CD14-positive monocyte (primary cell): Measurements from ENCODE around the gene SFMBT2. TPM values are rescaled to one million over a fixed set of nuclear protein-coding genes. Genes with fewer than 3 reads are reported as not detected.

Experiments
- DNase-seq, 3 donors: peaks; one replicate each; pipeline ENCODE4 v3.0.0-alpha.2; 2011 to 2022
- H2AFZ ChIP-seq: 2 replicates; pipeline ENCODE4 v1.6.0; 2012; ENCODE audit warnings: mild to moderate bottlenecking, low read depth, low read length, inconsistent platforms; ENCODE audit not compliant: insufficient read depth, poor library complexity, severe bottlenecking
- H3K27ac ChIP-seq, 2 donors: 1 replicate in 1 of 2; 2 replicates in 1 of 2; pipeline ENCODE4 v1.5.1; 2012 to 2013; ENCODE audit warnings: low read length in 2 of 2, control low read depth in 1 of 2, inconsistent platforms in 1 of 2, low read depth in 1 of 2, mild to moderate bottlenecking in 1 of 2
- H3K27me3 ChIP-seq, 2 donors: one replicate each; pipeline versions ENCODE4 v1.6.0 to v1.6.1; 2011 to 2013; ENCODE audit warnings: low read length in 2 of 2; ENCODE audit not compliant: control insufficient read depth in 2 of 2, insufficient read depth in 2 of 2
- H3K36me3 ChIP-seq, 2 donors: replicated peaks in 1 of 2; 1 replicate in 1 of 2; 2 replicates in 1 of 2; pipeline versions ENCODE4 v1.5.1 to v1.6.1; 2012 to 2013; ENCODE audit warnings: low read length in 2 of 2, control low read depth in 1 of 2, inconsistent platforms in 1 of 2, mild to moderate bottlenecking in 1 of 2; ENCODE audit not compliant: insufficient read depth in 2 of 2, control insufficient read depth in 1 of 2
- H3K4me1 ChIP-seq, 2 donors: 1 replicate in 1 of 2; 2 replicates in 1 of 2; pipeline versions ENCODE4 v1.5.1 to v1.6.1; 2012 to 2013; ENCODE audit warnings: low read length in 2 of 2, control low read depth in 1 of 2, inconsistent platforms in 1 of 2, mild to moderate bottlenecking in 1 of 2, moderate library complexity in 1 of 2; ENCODE audit not compliant: insufficient read depth in 2 of 2, control insufficient read depth in 1 of 2
- H3K4me2 ChIP-seq: replicated peaks from 2 replicates; pipeline ENCODE3; 2012; ENCODE audit warnings: low read length, moderate library complexity, mild to moderate bottlenecking; ENCODE audit not compliant: poor library complexity, severe bottlenecking; ENCODE audit errors: extremely low read depth
- H3K4me3 ChIP-seq, 3 experiments: fragments of 200-600 bp in 1 of 3; sonication (generic) in 1 of 3; replicated peaks in 1 of 3; 1 replicate in 2 of 3; 2 replicates in 1 of 3; pipeline ENCODE4 v1.5.1; 2011 to 2013; ENCODE audit warnings: low read length in 3 of 3, mild to moderate bottlenecking in 3 of 3, control low read depth in 2 of 3, low read depth in 2 of 3, inconsistent platforms in 1 of 3, moderate library complexity in 1 of 3
- H3K79me2 ChIP-seq: 2 replicates; pipeline ENCODE4 v1.6.0; 2012; ENCODE audit warnings: mild to moderate bottlenecking, control low read depth, inconsistent platforms, low read length, moderate library complexity; ENCODE audit not compliant: insufficient read depth
- H3K9ac ChIP-seq: 2 replicates; pipeline ENCODE4 v1.6.0; 2017; ENCODE audit warnings: low read length, mild to moderate bottlenecking; ENCODE audit not compliant: insufficient read depth, poor library complexity, severe bottlenecking
- H3K9me3 ChIP-seq, 2 donors: replicated peaks in 1 of 2; 1 replicate in 1 of 2; 2 replicates in 1 of 2; pipeline versions ENCODE4 v1.5.1 to v1.6.1; 2012 to 2013; ENCODE audit warnings: low read length in 2 of 2, control low read depth in 1 of 2; ENCODE audit not compliant: control insufficient read depth in 1 of 2, insufficient read depth in 1 of 2
- H4K20me1 ChIP-seq: 2 replicates; pipeline ENCODE4 v1.6.0; 2012; ENCODE audit warnings: mild to moderate bottlenecking, low read length, control low read depth, moderate library complexity; ENCODE audit not compliant: insufficient read depth
- H3K27ac Mint-ChIP-seq, 7 donors: one replicate each; pipeline ENCODE4 v1.8.0; 2020; ENCODE audit warnings: mild to moderate bottlenecking in 7 of 7, mixed read lengths in 7 of 7, moderate library complexity in 6 of 7, inconsistent platforms in 2 of 7
- H3K27me3 Mint-ChIP-seq, 3 donors: one replicate each; pipeline ENCODE4 v1.8.0; 2021 to 2022; ENCODE audit warnings: low read depth in 3 of 3, mild to moderate bottlenecking in 3 of 3, mixed read lengths in 3 of 3, moderate library complexity in 3 of 3, inconsistent platforms in 1 of 3
- H3K36me3 Mint-ChIP-seq, 2 donors: one replicate each; pipeline ENCODE4 v1.8.0; 2020; ENCODE audit warnings: mixed read lengths in 2 of 2, inconsistent platforms in 1 of 2, mild to moderate bottlenecking in 1 of 2
- H3K4me1 Mint-ChIP-seq: one replicate; pipeline ENCODE4 v1.8.0; 2020; ENCODE audit warnings: mild to moderate bottlenecking, mixed read lengths
- H3K4me3 Mint-ChIP-seq, 2 donors: one replicate each; pipeline ENCODE4 v1.8.0; 2020; ENCODE audit warnings: mild to moderate bottlenecking in 2 of 2, mixed read lengths in 2 of 2, moderate library complexity in 1 of 2
- H3K9me3 Mint-ChIP-seq, 7 donors: one replicate each; pipeline ENCODE4 v1.8.0; 2020 to 2022; ENCODE audit warnings: mixed read lengths in 7 of 7, mild to moderate bottlenecking in 6 of 7, moderate library complexity in 6 of 7, inconsistent platforms in 2 of 7
- CTCF ChIP-seq: fragments of 200-600 bp; IDR thresholded peaks from one replicate; pipeline ENCODE4 v1.8.0; 2022; ENCODE audit warnings: antibody characterized with exemption, mild to moderate bottlenecking
- WGBS: methylation state at CpG from one replicate; pipeline ENCODE4 v1.1.5; 2013; ENCODE audit warnings: missing lambda C conversion rate; ENCODE audit not compliant: insufficient coverage; 5-methylcytosine and 5-hydroxymethylcytosine counted together
- intact Hi-C, 2 donors: fragments of 100-400 bp; cut with micrococcal nuclease; formaldehyde crosslinking; loops; one replicate each; pipeline versions ENCODE4 v1.15.0 to v1.15.1; 2023
- polyA plus RNA-seq, 3 donors: library from polyadenylated mRNA; depleted of rRNA in 1 of 3; unstranded in 2 of 3; stranded (reverse) in 1 of 3; fragments of 300-500 nt in 2 of 3; fragments of >200 nt in 1 of 3; fragmentation: Illumina TruSeq in 2 of 3; gene quantifications; 1 replicate in 2 of 3; 2 replicates in 1 of 3; pipeline ENCODE4 v1.2.3, GENCODE V29; 2012 to 2021

Gene SFMBT2
- polyA plus RNA-seq, 3 donors: 0.53 to 10.9 (median 1.6) TPM

DNA sequence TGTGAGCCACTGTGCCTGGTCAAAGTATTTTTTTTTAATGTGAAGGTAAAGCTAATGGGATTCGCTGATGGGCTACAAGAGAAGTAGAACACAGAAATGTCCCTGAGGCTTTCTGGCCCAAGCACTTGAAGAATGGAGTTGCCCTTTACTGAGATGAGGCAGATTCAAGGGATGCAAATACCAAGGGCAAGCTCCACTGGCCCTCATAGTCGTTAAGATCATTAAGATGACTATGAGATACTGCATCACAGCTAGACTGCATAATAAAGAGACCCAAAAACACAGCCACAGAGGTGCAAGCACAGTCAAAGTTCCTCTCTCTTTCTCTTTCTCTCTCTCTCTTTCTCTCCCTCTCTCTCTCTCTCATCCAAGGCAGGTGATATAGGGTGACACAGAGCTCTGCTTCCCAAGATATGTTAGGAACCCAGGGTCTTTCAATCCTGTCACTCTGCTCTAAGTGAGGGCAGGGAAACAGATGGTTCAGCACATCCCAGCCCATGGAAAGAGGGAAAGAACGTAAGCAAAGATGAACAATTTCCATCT lies 117.4 kb downstream of the SFMBT2 start:
- no peak for DNase-seq
- Mint-ChIP-seq H3K27ac (peak overlapping the region in 3 of 7 donors; percentile 52 to 72 (median 69)), H3K4me3 (no peak overlapping the region), H3K4me1 (no peaks in the 10 kb centered on the region), H3K27me3 (no peaks in the 10 kb centered on the region), H3K9me3 (no peaks in the 10 kb centered on the region), H3K36me3 (peaks cover 6 to 16% of the 10 kb centered on the region in 2 donors)
- intact Hi-C loops: no loop called here
- Histone ChIP-seq H3K4me1 (no peaks in the 10 kb centered on the region), H3K27ac (no peak overlapping the region), H3K9me3 (no peaks in the 10 kb centered on the region), H3K9ac (no peak overlapping the region), H3K36me3 (no peaks in the 10 kb centered on the region), H3K27me3 (no peaks in the 10 kb centered on the region), H3K4me2 (no peak overlapping the region), H3K4me3 (no peak overlapping the region), H3K79me2 (peaks cover 89% of the 10 kb centered on the region), H4K20me1 (peaks cover 6% of the 10 kb centered on the region), H2AFZ (no peak overlapping the region)
- no peak for TF ChIP-seq CTCF
- WGBS: 88% methylated on average over 1 of the region's 3 CpGs

- WGBS: 100% methylated on average over 3 of the region's 8 CpGs
- peaks cover 13% of the 10 kb centered on the region for H3K4me1 Mint-ChIP-seq
- intact Hi-C loops: no loop called here
Measured at GRCh38 chr10:7291487-7292270, 119.2 kb downstream of the SFMBT2 start.

More at GRCh38 chr10:7291487-7292270, 119.2 kb downstream of the SFMBT2 start:
- Mint-ChIP-seq H3K27me3 (no peaks in the 10 kb centered on the region), H3K36me3 (peaks cover 3 to 15% of the 10 kb centered on the region in 2 donors), H3K4me3 (no peak overlapping the region), H3K27ac (peak overlapping the region in 3 of 7 donors; percentile 23 to 70 (median 37)), H3K9me3 (peaks cover 0 to 4% (median 0%) of the 10 kb centered on the region in 7 donors)
- Histone ChIP-seq H3K27me3 (no peaks in the 10 kb centered on the region), H3K4me2 (no peak overlapping the region), H3K9me3 (no peaks in the 10 kb centered on the region), H3K36me3 (no peaks in the 10 kb centered on the region), H3K27ac (no peak overlapping the region), H3K9ac (no peak overlapping the region), H4K20me1 (no peaks in the 10 kb centered on the region), H2AFZ (no peak overlapping the region), H3K4me3 (no peak overlapping the region), H3K79me2 (peaks cover 87% of the 10 kb centered on the region), H3K4me1 (peaks cover 7 to 14% of the 10 kb centered on the region in 2 donors)
- no peak for DNase-seq
- no peak for TF ChIP-seq CTCF
